SK-N-SH (cell line): ENCODE data around the gene WBP2NL.

ENCODE experiments used
- CHD2 ChIP-seq: fragments of 150-350 bp; IDR thresholded peaks from 2 replicates; pipeline ENCODE4 v1.6.1; 2018; ENCODE audit warnings: low read length; ENCODE audit not compliant: partially characterized antibody
- CTCF ChIP-seq: fragments of 200-600 bp; sonication (generic); IDR thresholded peaks from 2 replicates; pipeline ENCODE4 v1.6.1; 2017; ENCODE audit warnings: antibody characterized with exemption, mild to moderate bottlenecking, moderate library complexity
- EP300 ChIP-seq, 2 experiments: IDR thresholded peaks; 2 replicates each; pipeline versions ENCODE4 v1.4.0 to v1.6.1; 2012; ENCODE audit warnings: borderline replicate concordance in 1 of 2, low read depth in 1 of 2, low read length in 1 of 2
- EZH2phosphoT487 ChIP-seq: fragments of 200-600 bp; sonication (generic); IDR thresholded peaks from 2 replicates; pipeline ENCODE4 v1.6.1; 2017; ENCODE audit warnings: low read depth, mixed run types, mild to moderate bottlenecking, antibody characterized with exemption, moderate library complexity, borderline replicate concordance
- FOSL2 ChIP-seq: IDR thresholded peaks from 2 replicates; pipeline ENCODE4 v1.4.0; 2012; ENCODE audit warnings: low read depth, mild to moderate bottlenecking, moderate library complexity, borderline replicate concordance
- JUND ChIP-seq: IDR thresholded peaks from 2 replicates; pipeline ENCODE4 v1.4.0; 2012
- MAX ChIP-seq: IDR thresholded peaks from 2 replicates; pipeline ENCODE4 v1.4.0; 2012; ENCODE audit warnings: low read depth
- NRF1 ChIP-seq: IDR thresholded peaks from 2 replicates; pipeline ENCODE4 v1.6.1; 2012; ENCODE audit warnings: low read depth, mild to moderate bottlenecking, low read length
- RXRA ChIP-seq: IDR thresholded peaks from 2 replicates; pipeline ENCODE4 v1.4.0; 2012; ENCODE audit warnings: low read depth, mild to moderate bottlenecking, borderline replicate concordance
- TAF1 ChIP-seq: IDR thresholded peaks from 2 replicates; pipeline ENCODE4 v1.6.1; 2012; ENCODE audit warnings: low read depth, mild to moderate bottlenecking, low read length, moderate library complexity, borderline replicate concordance
- USF2 ChIP-seq: fragments of 150-350 bp; IDR thresholded peaks from 2 replicates; pipeline ENCODE4 v1.6.1; 2017; ENCODE audit warnings: antibody characterized with exemption, low read length, low read depth, borderline replicate concordance

- no peak for TF ChIP-seq MAX
- no peak for TF ChIP-seq EP300 (IDR thresholded peaks at IDR 0.05; ENCODE audit: borderline replicate concordance in 1 of 2, low read depth in 1 of 2, low read length in 1 of 2)
- TF ChIP-seq RXRA = no peak
- no peak for TF ChIP-seq NRF1
- TF ChIP-seq CHD2 = no peak
- no peak for TF ChIP-seq JUND
- TF ChIP-seq USF2 = no peak
- no peak for TF ChIP-seq CTCF
- no peak for TF ChIP-seq FOSL2
- no peak for TF ChIP-seq TAF1
- no peak for TF ChIP-seq EZH2phosphoT487
Measured at GRCh38 chr22:41979423-41980250, 19.0 kb upstream of the WBP2NL start.
